Progenitor cell of endocrine pancreas (in vitro differentiated cells): ENCODE results near the gene SKP2. TPM values are rescaled to one million over a fixed set of nuclear protein-coding genes. Genes with fewer than 3 reads are reported as not detected.

Experiments used
- DNase-seq: peaks from one replicate; pipeline ENCODE4 v3.0.0; 2021; ENCODE audit warnings: low spot score; ENCODE audit not compliant: unreplicated experiment
- H3K27ac Mint-ChIP-seq: 2 replicates; pipeline ENCODE4 v1.8.0; 2021; ENCODE audit warnings: mild to moderate bottlenecking, moderate library complexity, mixed read lengths
- H3K27me3 Mint-ChIP-seq: 2 replicates; pipeline ENCODE4 v1.8.0; 2021; ENCODE audit warnings: mixed read lengths
- H3K36me3 Mint-ChIP-seq: 2 replicates; pipeline ENCODE4 v1.8.0; 2022; ENCODE audit warnings: mixed read lengths; ENCODE audit not compliant: insufficient read depth
- H3K4me1 Mint-ChIP-seq: 2 replicates; pipeline ENCODE4 v1.8.0; 2021; ENCODE audit warnings: low read depth, mixed read lengths
- H3K4me3 Mint-ChIP-seq: 2 replicates; pipeline ENCODE4 v1.8.0; 2021; ENCODE audit warnings: low read depth, mild to moderate bottlenecking, moderate library complexity, mixed read lengths
- H3K9me3 Mint-ChIP-seq: 2 replicates; pipeline ENCODE4 v1.8.0; 2021; ENCODE audit warnings: low read depth, mixed read lengths
- total RNA-seq: library from RNA; stranded (reverse); gene quantifications from 2 replicates; pipeline ENCODE4 v1.2.1, GENCODE V29; 2021
- TF ChIP-seq, protein P1 (sequence below): fragments of 200-600 bp; sonication (generic); IDR thresholded peaks from one replicate; pipeline ENCODE4 v1.5.0; 2021; ENCODE audit warnings: antibody characterized with exemption, mild to moderate bottlenecking; ENCODE audit not compliant: unreplicated experiment

The SKP2 gene
- total RNA-seq, 1 donor from 2014 or later = 68.4 TPM

- Mint-ChIP-seq H3K27ac (no peak overlapping the region), H3K4me3 (no peak overlapping the region), H3K9me3 (no peaks in the 10 kb centered on the region), H3K36me3 (peaks cover 17% of the 10 kb centered on the region), H3K27me3 (no peaks in the 10 kb centered on the region), H3K4me1 (no peaks in the 10 kb centered on the region)
- DNase-seq = no peak
- TF ChIP-seq, protein P1, sequence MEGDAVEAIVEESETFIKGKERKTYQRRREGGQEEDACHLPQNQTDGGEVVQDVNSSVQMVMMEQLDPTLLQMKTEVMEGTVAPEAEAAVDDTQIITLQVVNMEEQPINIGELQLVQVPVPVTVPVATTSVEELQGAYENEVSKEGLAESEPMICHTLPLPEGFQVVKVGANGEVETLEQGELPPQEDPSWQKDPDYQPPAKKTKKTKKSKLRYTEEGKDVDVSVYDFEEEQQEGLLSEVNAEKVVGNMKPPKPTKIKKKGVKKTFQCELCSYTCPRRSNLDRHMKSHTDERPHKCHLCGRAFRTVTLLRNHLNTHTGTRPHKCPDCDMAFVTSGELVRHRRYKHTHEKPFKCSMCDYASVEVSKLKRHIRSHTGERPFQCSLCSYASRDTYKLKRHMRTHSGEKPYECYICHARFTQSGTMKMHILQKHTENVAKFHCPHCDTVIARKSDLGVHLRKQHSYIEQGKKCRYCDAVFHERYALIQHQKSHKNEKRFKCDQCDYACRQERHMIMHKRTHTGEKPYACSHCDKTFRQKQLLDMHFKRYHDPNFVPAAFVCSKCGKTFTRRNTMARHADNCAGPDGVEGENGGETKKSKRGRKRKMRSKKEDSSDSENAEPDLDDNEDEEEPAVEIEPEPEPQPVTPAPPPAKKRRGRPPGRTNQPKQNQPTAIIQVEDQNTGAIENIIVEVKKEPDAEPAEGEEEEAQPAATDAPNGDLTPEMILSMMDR = no peak
Observed at GRCh38 chr5:36217988-36218387, 66.1 kb downstream of the SKP2 start.

- no peak overlapping the region for H3K27ac Mint-ChIP-seq
Observed at GRCh38 chr5:36222620-36223019, 70.7 kb downstream of the SKP2 start.

DNA sequence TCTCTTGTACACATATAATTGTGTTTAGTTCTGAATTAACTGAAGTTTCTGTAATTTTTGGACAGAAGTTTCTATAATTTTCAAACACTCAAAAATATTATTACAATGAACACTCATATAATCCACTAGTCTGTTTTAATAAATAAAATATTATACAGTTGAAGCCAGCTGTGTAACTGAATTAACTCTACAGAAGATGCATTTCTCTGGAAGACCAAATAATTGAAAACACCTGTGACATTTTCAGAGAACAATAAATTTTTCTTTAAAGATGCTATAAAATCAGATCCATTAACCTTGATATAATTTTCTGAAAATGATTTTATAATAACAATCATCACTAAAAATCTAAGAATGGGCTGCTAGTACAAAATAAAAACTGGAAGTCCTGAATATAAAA lies 75.1 kb downstream of the SKP2 start:
- TF ChIP-seq, protein P1 = no peak
- Mint-ChIP-seq H3K27ac (no peak overlapping the region), H3K9me3 (no peaks in the 10 kb centered on the region), H3K36me3 (peaks cover 8% of the 10 kb centered on the region), H3K4me1 (peaks cover 5% of the 10 kb centered on the region), H3K4me3 (no peak overlapping the region), H3K27me3 (no peaks in the 10 kb centered on the region)
- DNase-seq = no peak

More at GRCh38 chr5:36222620-36223019, 70.7 kb downstream of the SKP2 start:
- no peaks in the 10 kb centered on the region for H3K27me3 Mint-ChIP-seq
- TF ChIP-seq, protein P1 = no peak
- peaks cover 15% of the 10 kb centered on the region for H3K36me3 Mint-ChIP-seq
- no peaks in the 10 kb centered on the region for H3K9me3 Mint-ChIP-seq
- DNase-seq = no peak
- no peak overlapping the region for H3K4me3 Mint-ChIP-seq
- no peaks in the 10 kb centered on the region for H3K4me1 Mint-ChIP-seq

DNA sequence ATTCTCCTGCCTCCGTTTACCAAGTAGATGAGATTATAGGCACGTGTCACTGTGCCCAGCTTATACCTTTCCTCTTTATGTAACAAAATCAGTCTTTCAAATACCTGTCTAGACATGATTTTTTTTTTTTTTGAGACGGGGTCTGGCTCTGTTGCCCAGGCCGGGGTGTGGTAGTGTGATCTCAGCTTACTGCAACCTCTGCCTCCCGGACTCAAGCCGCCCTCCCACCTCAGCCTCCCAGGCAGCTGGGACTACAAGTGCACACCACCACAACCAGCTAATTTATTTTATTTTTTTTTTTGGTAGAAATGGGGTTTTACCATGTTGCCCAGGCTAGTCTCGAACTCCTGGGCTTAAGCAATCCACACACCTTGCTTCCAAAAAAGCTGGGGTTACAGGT lies 76.6 kb downstream of the SKP2 start:
- no peaks in the 10 kb centered on the region for H3K27me3 Mint-ChIP-seq
- peak overlapping the region; percentile 31 for H3K27ac Mint-ChIP-seq
- H3K4me1 Mint-ChIP-seq = peaks cover 7% of the 10 kb centered on the region
- H3K9me3 Mint-ChIP-seq = no peaks in the 10 kb centered on the region
- peaks cover 8% of the 10 kb centered on the region for H3K36me3 Mint-ChIP-seq
- TF ChIP-seq, protein P1 = no peak
- no peak for DNase-seq
- H3K4me3 Mint-ChIP-seq = no peak overlapping the region

DNA sequence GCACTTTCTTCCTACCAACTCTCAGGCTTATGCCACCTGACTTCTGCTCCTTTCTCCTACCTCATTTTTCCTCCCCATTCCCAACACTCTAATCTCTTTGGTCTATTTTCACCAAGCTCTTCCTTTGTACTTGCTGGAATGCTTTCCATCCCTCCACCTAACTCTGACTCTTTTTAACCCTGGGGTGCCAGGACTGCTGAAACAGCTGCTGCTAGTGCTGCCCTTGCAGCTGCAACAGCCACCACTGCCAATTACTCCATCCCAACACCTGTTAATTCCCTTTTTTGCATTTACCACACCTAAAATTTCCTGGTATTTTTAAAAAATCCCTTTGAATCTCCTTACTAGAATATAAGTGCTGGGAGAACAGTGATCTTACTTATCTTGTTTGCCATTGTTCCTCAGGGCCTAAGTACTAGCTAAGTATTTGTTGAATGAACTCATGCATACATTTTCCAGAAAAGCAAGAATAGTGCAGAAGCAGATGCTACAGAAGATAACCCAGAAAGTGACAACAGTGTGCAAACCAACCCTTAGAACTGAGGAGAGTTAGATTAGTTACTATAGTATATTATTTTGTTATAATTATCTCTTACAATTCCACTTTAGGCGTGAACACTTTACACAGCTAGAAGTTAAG lies 78.4 kb downstream of the SKP2 start:
- Mint-ChIP-seq H3K36me3 (peaks cover 2% of the 10 kb centered on the region), H3K27ac (no peak overlapping the region), H3K9me3 (no peaks in the 10 kb centered on the region), H3K4me1 (peaks cover 7% of the 10 kb centered on the region), H3K4me3 (no peak overlapping the region), H3K27me3 (no peaks in the 10 kb centered on the region)
- no peak for DNase-seq
- TF ChIP-seq, protein P1 = no peak
